A172 (cell line): ENCODE results near the gene RBM5. TPM values are rescaled to one million over a fixed set of nuclear protein-coding genes. Genes with fewer than 3 reads are reported as not detected.

Experiments used
- DNase-seq: peaks from one replicate; pipeline ENCODE4 v3.0.0-alpha.2; 2015; ENCODE audit warnings: low spot score
- total RNA-seq: library from RNA; depleted of rRNA; stranded (reverse); fragments of >200 nt; shearing (Covaris generic); gene quantifications from 2 replicates; pipeline ENCODE4 v1.2.3, GENCODE V29; 2014

The RBM5 gene
- total RNA-seq, 1 experiment from 2014 or later: 79.1 TPM

- DNase-seq: peak; percentile 79
Measured at GRCh38 chr3:50121072-50122032, 32.6 kb downstream of the RBM5 start.

DNA sequence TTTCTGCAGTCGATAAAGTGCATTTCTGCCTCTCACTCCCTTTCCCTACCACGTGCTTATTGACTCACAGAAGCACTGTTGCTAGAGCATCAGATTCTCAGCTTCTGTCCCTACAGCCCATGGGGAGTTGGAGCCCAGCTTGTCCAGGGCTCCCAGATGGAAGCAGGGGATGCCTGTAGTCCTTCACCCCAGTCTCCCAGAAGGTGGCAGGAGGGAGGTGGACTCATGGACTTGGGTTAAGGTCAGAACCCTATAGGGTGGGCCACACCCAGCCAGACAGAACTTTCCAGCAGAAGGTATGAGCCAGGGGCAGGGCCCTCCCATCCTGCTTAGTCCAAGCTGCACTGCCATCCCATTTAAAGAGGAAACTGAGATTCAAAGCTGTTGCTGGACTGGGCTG is 33.4 kb downstream of the RBM5 start:
- DNase-seq: no peak

DNA sequence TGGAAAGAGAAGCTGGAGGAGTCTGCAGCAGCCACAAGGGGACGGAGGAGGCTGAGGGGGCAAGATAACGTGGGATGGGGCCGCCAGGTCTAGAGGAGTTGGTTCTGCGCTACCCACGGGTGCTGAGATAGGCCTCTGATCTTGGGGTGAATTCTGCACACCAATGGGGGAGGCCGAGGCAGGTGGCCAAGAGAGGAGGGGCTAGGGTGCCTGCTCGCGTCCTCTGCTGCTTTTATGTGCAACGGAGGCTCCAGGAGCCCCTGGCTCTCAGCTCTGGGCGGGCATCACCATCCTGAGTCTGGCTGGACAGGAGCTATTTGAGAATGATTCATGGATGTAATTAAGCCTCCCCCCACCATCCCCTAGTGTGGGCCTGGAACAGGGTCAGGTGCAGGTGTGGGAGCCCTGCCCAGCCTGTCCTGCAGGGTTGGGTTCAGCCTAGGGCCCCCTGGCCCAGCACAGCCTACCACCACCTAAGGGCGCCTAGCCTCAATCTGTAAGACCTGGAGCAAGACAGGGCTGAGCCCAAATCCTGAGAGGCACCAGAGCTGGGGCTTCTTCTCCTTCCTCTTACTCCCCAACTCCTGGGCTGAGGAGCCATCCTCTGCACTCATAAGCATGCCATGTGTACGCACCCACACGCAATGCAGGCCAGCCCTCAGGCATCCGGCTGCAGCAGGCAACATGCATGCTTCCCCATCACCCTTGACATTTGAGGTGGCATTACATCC is 34.1 kb downstream of the RBM5 start:
- DNase-seq: no peak

- no peak for DNase-seq
Measured at GRCh38 chr3:50123394-50124051, 34.8 kb downstream of the RBM5 start.

- DNase-seq: no peak
Measured at GRCh38 chr3:50124052-50124799, 35.5 kb downstream of the RBM5 start.

- DNase-seq: no peak
Measured at GRCh38 chr3:50124800-50125178, 36.1 kb downstream of the RBM5 start.

DNA sequence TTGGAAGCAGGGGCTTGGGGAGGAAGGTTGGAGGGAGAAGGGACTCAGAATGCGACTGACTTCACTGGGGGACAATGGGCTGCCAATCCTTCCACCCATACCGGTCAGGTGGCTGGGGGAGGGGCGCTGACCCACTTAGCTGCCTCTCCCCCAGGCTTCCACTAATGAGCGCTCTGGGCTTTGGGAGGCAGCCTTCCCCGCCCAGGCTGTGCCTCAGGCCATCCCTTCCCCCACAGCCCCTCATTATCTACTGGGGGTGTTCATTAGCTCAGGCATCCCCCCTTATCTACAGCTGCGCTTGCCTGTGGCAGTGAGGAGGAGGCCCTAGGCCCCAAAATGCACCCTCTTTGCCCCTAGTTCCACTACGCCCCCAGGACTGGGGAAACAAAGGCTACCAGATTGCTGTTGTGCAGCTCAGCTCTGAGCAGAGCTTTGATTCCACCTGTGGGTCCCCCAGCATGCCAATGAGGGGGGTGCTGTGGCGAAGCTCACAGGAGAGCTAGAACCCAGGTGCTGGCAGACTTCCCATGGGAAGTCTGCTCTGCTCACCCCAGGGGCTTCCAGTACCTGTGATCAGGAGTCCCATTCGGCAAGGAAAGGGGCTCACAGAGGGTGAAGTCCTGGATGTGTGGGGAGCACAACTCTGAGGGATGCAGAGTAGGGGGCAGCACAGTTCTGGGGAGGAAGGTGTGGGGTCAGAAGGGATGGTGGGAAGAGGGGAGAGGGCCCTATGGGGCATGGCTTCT is 37.0 kb downstream of the RBM5 start:
- DNase-seq: no peak

GRCh38 chr3:50126287-50127211 is 37.8 kb downstream of the RBM5 start:
- DNase-seq: peak; percentile 40

GRCh38 chr3:50127251-50127691 is 38.6 kb downstream of the RBM5 start:
- DNase-seq: no peak

- no peak for DNase-seq
Measured at GRCh38 chr3:50128001-50128400, 39.3 kb downstream of the RBM5 start.

DNA sequence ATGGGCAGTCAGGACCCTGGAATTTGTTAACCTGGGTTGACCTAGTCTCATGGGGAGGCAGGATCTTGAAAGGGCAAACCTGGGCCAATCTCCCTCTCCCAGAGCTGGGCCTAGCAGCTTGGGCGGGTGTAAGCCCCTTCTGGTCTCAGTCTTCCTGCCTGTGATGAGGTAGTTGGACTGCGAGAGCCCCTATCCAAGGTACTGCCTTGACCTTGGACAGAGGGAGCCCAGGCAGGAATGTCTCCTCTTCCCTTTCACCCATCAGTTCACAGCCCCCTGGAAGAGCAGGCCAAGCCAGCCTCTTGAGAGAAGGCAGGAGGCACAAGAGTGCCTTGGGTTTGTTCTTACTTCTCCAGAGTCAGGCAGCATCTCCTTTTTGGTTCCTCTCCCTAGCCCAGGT is 41.7 kb downstream of the RBM5 start:
- DNase-seq: no peak

- no peak for DNase-seq
Measured at GRCh38 chr3:50132421-50133282, 43.9 kb downstream of the RBM5 start.

DNA sequence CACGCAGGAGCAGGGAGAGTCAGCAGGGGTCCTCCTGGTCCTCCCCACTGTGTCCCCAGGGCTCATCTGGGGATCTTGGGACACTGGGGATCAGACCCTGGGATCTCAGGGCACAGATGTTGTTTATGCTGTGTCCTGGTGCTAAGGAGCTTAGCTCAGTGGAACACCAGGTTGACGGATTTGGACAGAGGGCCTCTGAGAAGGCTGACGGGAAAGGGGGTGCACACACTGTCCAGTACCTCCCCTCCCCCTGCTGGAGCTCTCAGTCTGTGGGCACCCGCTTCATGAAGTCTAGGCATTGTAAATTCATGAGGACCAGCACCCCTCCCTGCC is 44.5 kb downstream of the RBM5 start:
- no peak for DNase-seq

GRCh38 chr3:50134367-50134766 is 45.6 kb downstream of the RBM5 start:
- no peak for DNase-seq

DNA sequence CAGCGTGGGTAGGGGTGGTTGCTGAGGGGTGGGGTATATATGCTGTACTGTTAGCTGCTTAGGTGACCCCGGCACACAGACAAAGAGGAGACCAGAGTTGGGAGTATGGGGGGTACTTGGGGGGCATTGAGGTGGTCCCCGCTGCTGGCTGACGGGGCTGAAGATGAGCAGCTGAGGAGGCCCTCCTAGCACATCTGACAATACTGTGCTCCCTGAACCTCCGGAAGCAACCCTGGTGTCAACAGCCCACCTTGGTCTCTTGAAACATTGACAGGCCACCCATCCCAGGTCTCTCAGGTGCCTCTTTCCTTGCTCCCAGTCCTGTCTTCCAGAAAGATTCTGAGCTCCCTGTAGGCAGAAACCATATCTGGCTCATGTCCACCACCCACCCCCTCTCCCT is 47.2 kb downstream of the RBM5 start:
- no peak for DNase-seq

GRCh38 chr3:50136714-50137405 is 48.1 kb downstream of the RBM5 start:
- no peak for DNase-seq

- DNase-seq: no peak
Measured at GRCh38 chr3:50137531-50137930, 48.8 kb downstream of the RBM5 start.
